VCaP (cell line): Measurements from ENCODE around the gene PRR29.

Experiments used
- H3K27ac ChIP-seq: fragments of 450-650 bp; 2 replicates; pipeline ENCODE4 v1.5.1; 2017
- TF ChIP-seq, protein P1 (sequence below): fragments of 450-650 bp; conservative IDR thresholded peaks from 2 replicates; pipeline ENCODE4 v1.5.1; 2017; ENCODE audit warnings: mild to moderate bottlenecking, moderate library complexity

The PRR29 gene

DNA sequence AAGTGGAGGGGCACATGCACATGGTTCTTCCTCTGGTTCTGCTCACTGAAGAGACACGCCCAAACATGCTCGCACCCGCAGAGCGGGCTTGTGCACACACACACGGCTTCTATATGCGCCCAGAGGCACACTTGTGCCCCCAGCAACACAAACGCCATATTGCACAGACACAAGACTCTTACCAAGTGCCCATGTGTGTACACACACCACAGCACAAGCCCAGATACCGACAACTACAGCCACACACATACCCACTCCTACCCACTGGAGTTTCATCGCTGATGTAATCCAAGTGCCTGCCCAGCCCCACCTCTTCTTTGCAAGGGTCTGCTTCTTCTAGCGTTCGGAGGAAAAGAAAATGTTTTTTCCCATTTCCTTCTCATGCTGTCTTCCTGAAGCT is 6.5 kb upstream of the PRR29 start:
- no peak overlapping the region for H3K27ac ChIP-seq
- TF ChIP-seq, protein P1, sequence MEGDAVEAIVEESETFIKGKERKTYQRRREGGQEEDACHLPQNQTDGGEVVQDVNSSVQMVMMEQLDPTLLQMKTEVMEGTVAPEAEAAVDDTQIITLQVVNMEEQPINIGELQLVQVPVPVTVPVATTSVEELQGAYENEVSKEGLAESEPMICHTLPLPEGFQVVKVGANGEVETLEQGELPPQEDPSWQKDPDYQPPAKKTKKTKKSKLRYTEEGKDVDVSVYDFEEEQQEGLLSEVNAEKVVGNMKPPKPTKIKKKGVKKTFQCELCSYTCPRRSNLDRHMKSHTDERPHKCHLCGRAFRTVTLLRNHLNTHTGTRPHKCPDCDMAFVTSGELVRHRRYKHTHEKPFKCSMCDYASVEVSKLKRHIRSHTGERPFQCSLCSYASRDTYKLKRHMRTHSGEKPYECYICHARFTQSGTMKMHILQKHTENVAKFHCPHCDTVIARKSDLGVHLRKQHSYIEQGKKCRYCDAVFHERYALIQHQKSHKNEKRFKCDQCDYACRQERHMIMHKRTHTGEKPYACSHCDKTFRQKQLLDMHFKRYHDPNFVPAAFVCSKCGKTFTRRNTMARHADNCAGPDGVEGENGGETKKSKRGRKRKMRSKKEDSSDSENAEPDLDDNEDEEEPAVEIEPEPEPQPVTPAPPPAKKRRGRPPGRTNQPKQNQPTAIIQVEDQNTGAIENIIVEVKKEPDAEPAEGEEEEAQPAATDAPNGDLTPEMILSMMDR, result no peak

DNA sequence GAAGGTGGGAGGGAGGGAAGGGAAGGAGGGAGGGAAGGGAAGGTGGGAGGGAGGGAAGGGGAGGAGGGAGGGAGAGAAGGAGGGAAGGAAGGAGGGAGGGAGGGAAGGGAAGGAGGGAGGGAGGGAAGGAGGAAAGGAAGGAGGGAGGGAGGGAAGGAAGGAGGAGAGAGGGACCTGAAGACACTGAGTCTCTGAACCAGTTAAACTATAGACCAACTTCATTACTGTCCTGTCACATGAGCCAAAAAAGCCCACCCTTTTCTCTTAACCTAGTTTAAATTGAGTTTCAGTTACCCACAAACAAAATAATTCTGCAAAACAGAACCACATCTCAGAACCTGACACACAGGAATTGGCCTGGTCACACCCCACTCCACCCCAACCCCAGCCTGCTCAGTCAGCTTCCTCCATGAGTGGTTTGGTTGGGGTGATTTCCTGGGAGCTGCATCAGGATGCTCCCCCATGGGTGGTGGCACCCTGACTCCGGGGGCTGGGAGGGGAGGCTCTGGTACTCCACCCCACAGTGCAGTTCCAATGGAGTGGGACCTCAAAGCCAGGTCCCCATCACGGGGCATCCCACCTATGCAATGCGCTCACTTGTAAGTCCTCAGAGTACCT is 4.7 kb upstream of the PRR29 start:
- TF ChIP-seq, protein P1, result no peak
- H3K27ac ChIP-seq, result no peak overlapping the region

DNA sequence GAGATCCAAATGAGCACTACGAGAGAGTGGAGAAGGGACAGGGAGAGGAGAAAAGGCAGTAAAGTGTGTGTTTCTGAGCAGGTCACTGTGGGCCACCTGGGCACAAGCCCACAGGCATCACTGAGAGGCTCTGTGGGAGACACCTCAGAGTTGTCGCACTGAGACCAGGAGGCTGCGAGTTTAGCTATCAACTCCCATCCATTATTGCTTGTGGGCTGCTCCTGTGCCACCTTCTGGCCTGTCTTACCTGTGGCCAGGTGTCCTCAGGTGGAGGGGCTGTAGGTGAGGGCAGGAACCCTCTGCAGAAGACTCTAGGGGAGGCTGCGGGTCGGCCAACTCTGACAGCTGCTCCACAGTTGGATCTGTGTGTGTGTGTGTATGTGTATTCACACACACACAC is 2.5 kb upstream of the PRR29 start:
- TF ChIP-seq, protein P1, result no peak
- no peak overlapping the region for H3K27ac ChIP-seq

DNA sequence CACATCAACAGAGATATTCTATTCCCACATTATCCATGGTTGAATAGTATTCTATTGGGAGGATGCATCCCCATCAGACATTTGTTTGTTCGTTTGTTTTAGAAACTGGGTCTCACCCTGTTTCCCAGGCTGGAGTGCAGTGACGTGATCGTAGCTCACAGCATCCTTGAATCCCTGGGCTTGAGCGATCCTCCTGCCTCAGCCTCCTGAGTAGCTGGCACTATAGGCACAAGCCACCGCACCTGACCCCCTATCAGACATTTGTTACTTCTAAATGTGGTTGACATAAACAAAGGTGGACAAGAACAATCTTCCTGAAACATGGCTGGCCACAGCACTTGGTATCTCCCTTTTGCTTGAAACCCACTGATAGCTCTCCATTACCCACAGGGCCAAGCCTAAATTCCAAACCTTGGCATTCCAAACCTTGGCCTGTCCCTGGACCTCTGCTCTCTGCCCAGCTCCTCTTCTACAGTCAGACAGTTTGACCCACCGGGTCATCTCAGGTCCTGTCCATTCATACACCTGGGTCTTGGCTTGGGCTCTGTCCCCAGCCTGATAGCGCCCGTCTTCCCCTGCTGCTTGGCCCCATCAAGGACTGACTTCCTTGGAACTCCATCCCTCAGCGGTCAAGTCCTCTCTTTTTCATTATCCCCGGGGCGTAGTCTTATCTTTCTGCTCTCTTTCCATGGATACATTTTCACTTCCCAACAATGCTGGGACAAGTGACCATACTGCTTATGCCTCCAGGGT is 1.5 kb upstream of the PRR29 start:
- H3K27ac ChIP-seq, result no peak overlapping the region
- TF ChIP-seq, protein P1, result no peak

DNA sequence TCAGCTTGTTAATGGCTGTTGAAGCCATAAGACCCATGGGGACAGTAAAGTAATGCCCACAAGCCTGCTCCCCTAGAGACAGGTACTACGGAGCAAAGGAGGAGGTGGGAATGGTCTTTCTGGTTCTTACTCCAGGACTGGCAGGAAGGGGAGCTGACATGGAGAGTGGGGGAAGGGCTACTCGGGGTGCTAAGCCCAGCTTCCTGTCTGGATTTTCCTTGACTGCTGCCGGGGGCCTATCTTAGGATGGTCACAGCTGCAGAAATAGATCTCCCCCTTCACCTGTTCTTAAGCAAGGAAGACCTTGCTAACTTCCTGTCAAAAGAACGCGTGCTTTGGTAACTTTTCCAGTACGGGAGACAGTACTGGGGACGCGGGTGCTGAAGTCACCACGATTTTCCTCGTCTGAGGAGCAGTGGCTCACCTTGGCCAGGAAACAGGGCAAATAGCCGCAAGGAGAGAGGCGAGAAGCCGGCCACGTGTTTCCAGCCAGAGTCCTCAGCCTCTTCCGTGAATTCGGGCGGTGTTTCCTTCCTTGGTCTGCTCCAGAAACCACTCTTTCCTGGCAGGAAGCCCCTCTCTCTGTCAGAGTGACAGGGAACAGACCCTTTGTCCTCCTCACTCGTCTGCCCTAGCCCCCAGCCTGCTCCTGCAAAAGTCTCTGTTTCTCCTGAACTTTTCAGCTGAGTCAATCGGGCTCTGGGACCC is 656 bp upstream of the PRR29 start:
- no peak overlapping the region for H3K27ac ChIP-seq

DNA sequence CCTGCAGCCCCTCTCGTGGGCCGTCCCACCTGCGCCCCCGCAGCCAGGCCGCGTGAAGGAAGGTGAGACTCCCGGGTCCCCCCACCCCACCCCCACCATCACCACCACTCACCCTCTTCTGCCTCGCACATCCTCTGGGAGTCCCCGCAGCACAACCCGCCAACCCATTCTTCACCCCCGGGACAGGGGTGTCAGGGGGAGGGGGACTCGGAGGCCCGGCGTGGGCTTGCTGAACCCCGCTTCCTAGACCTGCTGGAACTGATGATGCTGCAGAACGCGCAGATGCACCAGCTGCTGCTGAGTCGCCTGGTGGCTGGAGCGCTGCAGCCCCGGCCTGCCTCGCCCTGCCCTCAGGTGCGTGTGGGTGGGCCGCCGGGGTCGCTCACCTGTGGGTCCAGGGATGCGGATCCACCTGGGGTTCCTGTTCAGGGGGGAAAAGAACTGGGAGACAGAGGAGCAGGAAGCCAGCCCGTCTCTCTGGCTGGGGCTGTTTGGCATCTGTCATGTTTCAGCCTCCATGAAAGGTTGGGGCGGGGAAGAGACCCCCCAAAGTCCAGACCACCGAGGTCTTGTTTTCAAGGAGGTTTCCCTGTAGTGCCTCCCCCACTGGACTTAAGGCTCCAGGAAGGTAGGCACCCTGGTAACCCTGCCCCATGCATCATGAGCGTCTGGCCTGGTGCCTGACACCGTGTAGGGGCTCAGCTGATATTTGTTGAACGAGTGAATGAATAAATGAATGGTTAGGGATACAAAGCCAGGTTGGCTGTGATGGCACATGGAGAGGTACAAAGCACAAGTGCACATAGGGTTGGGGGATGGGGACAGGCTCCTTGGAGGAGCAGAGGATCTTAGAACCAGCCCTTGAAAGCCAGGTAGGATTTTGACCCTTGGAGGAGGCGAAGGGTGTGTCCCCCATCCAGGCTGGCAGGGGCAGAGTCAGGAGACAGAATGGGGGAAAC is 849 bp downstream of the PRR29 start:
- TF ChIP-seq, protein P1, result no peak
- no peak overlapping the region for H3K27ac ChIP-seq

More for the DNA sequence above, 656 bp upstream of the PRR29 start:
- TF ChIP-seq, protein P1, result no peak
